ENCODE results near the gene EPB41L4A. TPM values are rescaled to one million over a fixed set of nuclear protein-coding genes. Genes with fewer than 3 reads are reported as not detected.

Gene EPB41L4A
- total RNA-seq, 1 donor from 2014 or later: 2.7 TPM

DNA sequence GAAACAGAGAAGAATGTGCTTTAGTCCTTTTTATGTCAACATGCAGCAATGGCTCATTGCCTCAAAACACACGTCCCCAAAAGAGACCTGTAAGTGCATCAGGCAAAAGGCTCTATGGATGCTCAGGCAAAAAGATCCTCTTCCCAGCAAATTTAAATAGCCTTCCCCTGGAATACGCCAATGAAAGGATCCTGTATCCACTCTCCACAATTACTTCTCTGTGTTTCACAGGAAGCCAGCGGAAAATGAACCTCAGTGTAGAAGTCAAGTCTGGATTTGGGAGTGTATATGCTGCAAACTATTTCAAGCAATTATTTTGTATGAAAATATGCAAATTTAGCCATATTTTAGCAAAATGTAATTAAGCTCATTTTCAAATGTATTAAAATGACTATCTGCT lies 217.9 kb downstream of the EPB41L4A start:
- no peak overlapping the region for H3K27ac Mint-ChIP-seq (ENCODE audit: unreplicated experiment)
- TF ChIP-seq, protein P1, sequence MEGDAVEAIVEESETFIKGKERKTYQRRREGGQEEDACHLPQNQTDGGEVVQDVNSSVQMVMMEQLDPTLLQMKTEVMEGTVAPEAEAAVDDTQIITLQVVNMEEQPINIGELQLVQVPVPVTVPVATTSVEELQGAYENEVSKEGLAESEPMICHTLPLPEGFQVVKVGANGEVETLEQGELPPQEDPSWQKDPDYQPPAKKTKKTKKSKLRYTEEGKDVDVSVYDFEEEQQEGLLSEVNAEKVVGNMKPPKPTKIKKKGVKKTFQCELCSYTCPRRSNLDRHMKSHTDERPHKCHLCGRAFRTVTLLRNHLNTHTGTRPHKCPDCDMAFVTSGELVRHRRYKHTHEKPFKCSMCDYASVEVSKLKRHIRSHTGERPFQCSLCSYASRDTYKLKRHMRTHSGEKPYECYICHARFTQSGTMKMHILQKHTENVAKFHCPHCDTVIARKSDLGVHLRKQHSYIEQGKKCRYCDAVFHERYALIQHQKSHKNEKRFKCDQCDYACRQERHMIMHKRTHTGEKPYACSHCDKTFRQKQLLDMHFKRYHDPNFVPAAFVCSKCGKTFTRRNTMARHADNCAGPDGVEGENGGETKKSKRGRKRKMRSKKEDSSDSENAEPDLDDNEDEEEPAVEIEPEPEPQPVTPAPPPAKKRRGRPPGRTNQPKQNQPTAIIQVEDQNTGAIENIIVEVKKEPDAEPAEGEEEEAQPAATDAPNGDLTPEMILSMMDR (IDR thresholded peaks at IDR 0.05): no peak
- no peaks in the 10 kb centered on the region for H3K27me3 Mint-ChIP-seq (ENCODE audit: unreplicated experiment)
- DNase-seq (ENCODE audit: extremely low spot score, unreplicated experiment): no peak
- peaks cover 4% of the 10 kb centered on the region for H3K4me1 Mint-ChIP-seq (ENCODE audit: unreplicated experiment)
- H3K36me3 Mint-ChIP-seq (ENCODE audit: unreplicated experiment): no peaks in the 10 kb centered on the region
- H3K4me3 Mint-ChIP-seq (ENCODE audit: unreplicated experiment): no peak overlapping the region
- no peaks in the 10 kb centered on the region for H3K9me3 Mint-ChIP-seq (ENCODE audit: unreplicated experiment)

DNA sequence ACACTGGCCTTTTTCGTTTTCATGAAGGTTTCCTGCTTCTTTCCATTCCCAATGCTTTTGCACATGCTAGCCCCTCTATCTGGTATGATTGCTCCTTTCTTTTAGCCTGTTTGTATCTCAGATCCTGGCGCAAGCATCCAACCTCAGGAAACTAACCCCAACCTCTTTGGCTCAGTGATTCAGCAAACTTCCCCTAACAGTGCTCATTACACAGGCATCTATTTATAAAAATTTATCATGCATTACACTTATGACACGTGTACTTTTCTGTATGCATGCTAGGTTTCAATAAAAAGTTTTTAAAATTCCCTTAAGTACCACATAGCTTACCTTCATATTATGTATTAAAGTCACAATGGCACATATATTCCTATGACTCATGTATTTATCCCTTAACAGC lies 218.9 kb downstream of the EPB41L4A start:
- no peaks in the 10 kb centered on the region for H3K36me3 Mint-ChIP-seq (ENCODE audit: unreplicated experiment)
- TF ChIP-seq, protein P1 (IDR thresholded peaks at IDR 0.05): no peak
- H3K27ac Mint-ChIP-seq (ENCODE audit: unreplicated experiment): no peak overlapping the region
- no peaks in the 10 kb centered on the region for H3K9me3 Mint-ChIP-seq (ENCODE audit: unreplicated experiment)
- no peaks in the 10 kb centered on the region for H3K4me1 Mint-ChIP-seq (ENCODE audit: unreplicated experiment)
- no peak overlapping the region for H3K4me3 Mint-ChIP-seq (ENCODE audit: unreplicated experiment)
- no peaks in the 10 kb centered on the region for H3K27me3 Mint-ChIP-seq (ENCODE audit: unreplicated experiment)
- no peak for DNase-seq (ENCODE audit: extremely low spot score, unreplicated experiment)

DNA sequence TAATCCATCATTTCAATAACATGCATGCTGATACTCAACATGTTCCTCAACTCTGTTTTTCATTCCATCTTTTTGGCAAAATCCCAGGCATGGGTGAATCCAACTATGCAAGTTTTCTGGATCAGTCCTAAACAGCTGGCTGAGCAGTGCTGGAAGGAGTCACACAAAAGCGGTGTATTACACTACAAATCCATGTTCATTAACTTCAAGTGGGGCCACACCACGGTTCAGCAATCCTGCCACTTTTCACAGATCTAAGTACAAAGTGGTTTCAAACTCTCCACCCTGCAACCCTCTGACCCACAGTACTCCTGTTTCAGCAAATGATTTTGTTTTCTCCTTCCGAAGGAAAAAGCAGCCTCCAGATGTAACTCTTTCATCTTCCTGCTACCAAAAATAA lies 222.5 kb downstream of the EPB41L4A start:
- Mint-ChIP-seq H3K9me3 (ENCODE audit: unreplicated experiment) (no peaks in the 10 kb centered on the region), H3K27me3 (ENCODE audit: unreplicated experiment) (no peaks in the 10 kb centered on the region), H3K4me1 (ENCODE audit: unreplicated experiment) (no peaks in the 10 kb centered on the region), H3K36me3 (ENCODE audit: unreplicated experiment) (no peaks in the 10 kb centered on the region), H3K4me3 (ENCODE audit: unreplicated experiment) (no peak overlapping the region), H3K27ac (ENCODE audit: unreplicated experiment) (no peak overlapping the region)
- TF ChIP-seq, protein P1 (IDR thresholded peaks at IDR 0.05): no peak
- no peak for DNase-seq (ENCODE audit: extremely low spot score, unreplicated experiment)

DNA sequence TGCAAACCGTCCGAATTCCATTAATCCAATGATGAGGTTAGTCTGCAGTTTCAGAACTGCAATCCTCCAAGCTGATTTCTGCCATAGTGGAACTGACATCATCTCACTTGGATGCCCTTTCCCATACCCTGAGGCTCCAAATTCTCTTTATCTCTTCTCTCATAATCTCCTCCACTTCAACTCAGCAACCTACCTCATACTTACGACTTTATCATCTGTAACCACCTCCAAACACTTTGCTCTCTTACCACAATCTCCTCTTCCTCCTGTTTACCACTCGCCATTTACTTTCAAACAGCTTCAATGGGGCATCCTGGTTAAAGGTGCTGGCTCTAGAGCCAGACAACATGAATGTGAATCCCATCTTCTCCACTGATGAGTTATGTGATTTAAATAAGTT lies 223.2 kb downstream of the EPB41L4A start:
- TF ChIP-seq, protein P1 (IDR thresholded peaks at IDR 0.05): no peak
- Mint-ChIP-seq H3K4me3 (ENCODE audit: unreplicated experiment) (no peak overlapping the region), H3K36me3 (ENCODE audit: unreplicated experiment) (no peaks in the 10 kb centered on the region), H3K4me1 (ENCODE audit: unreplicated experiment) (no peaks in the 10 kb centered on the region), H3K27me3 (ENCODE audit: unreplicated experiment) (no peaks in the 10 kb centered on the region), H3K9me3 (ENCODE audit: unreplicated experiment) (no peaks in the 10 kb centered on the region), H3K27ac (ENCODE audit: unreplicated experiment) (no peak overlapping the region)
- DNase-seq (ENCODE audit: extremely low spot score, unreplicated experiment): no peak

DNA sequence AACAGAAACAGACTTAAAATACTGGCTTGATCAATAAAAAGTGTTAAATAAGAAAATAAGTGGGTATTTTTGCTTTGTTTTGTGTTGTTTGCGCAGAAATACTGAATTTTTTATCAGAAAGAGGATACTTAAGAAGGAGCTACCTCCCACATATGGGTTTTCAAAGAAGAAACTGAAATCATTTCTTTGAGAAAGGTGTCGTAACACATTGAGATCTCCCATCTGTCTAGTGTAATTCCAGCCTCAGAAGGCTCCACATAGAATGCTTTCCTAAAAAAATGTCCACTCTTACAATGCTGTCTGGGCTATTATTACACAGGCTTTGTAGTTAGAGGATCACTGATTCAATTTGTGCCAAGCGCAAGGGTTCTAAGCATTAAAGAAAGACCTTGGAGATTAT lies 226.2 kb downstream of the EPB41L4A start:
- Mint-ChIP-seq H3K36me3 (ENCODE audit: unreplicated experiment) (no peaks in the 10 kb centered on the region), H3K4me3 (ENCODE audit: unreplicated experiment) (no peak overlapping the region), H3K27me3 (ENCODE audit: unreplicated experiment) (peaks cover 9% of the 10 kb centered on the region), H3K27ac (ENCODE audit: unreplicated experiment) (no peak overlapping the region), H3K9me3 (ENCODE audit: unreplicated experiment) (no peaks in the 10 kb centered on the region), H3K4me1 (ENCODE audit: unreplicated experiment) (no peaks in the 10 kb centered on the region)
- DNase-seq (ENCODE audit: extremely low spot score, unreplicated experiment): no peak
- TF ChIP-seq, protein P1 (IDR thresholded peaks at IDR 0.05): no peak

All from osteocyte (in vitro differentiated cells).